NCI-H1694 (cell line): ENCODE results near the gene GRIN3A.
"Not testable (repeated sequence)": the region's sequence is repeated elsewhere in the genome, so short reads cannot be mapped to it uniquely, and the experiment has no call there.

ENCODE experiments used
- DNase-seq: peaks from one replicate; lab custom pipeline; 2025; lab: John Stamatoyannopoulos, UW

Gene GRIN3A

DNA sequence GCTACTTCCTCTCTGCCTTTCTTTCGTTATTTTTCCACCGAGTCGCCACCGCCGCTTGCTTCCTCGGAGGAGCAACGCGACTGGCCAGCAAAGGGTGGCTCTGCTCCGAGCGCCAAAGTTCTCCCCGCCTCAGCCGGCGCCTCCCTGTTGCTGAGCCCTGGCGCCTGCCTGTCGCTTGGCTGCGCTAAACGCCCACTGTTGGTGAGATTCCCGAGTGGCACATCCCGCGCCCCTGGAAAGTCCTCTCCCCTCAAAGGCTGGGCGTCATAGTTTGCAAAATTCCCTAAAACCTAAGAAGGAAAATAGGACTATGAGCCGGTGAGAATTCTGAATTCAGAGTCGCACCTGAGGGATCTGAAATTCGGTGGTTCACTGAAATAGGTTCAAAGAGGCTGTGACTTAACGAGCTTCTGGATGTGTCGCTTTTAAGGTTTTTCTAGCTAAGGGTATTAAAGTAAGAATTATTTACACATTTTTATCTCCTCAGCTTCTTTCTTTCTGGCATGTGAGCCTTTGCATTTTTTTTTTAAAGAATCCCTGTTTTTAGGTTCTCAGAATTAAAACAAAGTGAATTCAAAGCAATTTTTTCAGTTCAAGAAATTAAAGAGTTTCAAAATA, at the start of gene GRIN3A:
GRIN3A (minus strand) TSS at position 82 of the 618 bp plus-strand sequence. CDS start 668 bp downstream, outside the sequence.
- peak; percentile 35 for DNase-seq

DNA sequence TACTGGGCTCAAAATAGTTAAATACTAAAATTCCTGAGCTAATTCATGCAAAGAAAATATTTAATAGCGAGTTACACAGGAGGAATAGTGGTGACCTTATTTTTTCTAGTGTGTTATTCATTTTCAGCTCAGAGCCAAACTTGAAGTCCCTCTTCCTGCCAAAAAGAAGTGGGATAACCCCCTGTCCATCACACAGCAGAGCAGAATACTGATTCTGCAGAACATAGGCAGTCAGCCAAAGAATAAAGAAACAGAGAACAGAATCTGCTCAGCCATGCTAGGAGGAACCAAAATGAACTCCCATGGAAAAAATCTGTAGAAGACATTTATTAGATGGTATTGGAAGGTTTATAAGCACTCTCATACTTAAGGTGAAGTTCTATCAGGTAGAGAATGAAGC, 49.4 kb upstream of the GRIN3A start:
- DNase-seq, result peak; percentile 11

DNA sequence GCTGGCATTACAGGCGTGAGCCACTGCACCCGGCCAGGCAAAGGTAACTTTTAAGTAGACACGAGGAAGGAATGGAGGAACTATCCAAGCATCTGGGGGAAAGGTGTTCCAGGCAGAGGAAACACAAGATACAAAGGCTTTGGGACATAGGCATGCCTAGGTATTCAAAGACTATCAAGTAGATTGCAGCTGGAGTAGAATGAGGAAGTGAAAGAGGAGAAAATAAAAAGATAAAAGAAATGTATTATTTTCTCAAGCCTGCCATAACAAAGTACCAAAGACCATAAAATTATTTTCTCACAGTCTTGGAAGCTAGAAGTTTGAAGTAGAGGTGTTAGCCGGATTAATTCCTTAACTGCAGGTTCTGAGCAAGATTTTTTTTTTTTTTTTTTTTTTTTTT, 39.9 kb upstream of the GRIN3A start:
- DNase-seq, result no peak

DNA sequence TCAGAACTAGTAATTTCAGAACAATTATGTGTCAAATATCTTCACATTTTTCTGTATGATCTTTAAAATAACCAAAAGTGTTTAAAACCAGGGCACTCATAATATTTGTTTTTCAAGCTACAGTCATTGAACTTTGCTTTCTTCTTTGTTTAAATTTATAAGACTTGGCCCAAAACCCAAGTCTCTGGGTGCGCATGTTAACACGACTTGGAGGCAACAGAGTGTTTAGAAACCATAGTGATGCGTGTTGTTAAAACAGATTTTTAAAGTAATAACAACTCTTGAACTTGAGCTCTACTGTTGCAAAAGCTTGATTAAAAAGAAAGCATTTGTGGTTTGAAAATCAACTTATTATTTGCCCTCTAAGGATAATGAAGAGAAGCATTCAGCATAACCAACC, 26.0 kb upstream of the GRIN3A start:
- no peak for DNase-seq

DNA sequence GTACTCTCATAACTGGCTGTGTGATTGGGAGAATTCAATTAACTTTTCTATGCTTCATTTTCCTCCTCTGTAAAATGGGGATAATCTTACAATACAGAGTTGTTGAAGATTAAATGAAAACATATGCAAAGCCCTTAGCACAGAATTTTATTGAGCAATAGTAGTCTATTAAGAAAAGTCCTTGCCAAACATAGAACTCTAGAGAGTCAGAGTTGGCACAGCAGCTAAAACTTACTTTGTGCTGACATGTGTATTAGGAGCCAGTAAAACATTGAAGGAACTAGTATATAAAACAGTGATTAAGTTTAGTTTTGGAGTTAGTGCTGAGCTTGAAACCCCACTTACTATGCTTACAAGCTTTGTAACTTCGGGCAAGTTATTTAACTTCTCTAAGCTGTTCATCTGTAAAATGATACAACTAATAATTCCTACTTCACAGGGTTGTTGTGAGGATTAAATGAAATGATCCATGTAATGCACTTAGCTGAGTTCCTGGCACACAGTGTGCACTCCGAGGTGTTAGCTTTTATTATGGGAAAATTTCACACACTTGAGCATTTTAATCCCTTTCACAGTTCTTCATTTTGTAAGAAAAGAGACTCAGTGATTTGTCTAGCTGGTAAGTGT, 20.0 kb upstream of the GRIN3A start:
- no peak for DNase-seq

DNA sequence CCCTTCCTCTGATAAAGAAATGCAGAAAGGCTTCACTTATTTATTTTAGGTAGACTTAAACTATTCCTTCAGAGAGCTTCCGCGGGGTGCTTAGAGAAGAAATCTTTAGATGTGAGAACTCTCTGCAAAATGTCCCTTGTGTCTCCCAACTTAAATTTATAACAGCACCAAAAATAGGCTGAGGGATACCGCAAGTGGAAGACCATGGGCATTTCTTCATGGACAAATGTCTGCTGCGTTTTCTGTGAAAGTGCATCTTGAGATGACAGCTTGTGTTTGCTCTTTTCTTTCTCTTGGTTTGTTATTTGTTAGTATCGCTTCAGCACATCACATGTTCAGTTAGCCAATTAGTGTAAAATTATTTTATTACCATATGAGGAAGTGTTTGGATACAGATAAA, 15.3 kb upstream of the GRIN3A start:
- DNase-seq, result no peak

DNA sequence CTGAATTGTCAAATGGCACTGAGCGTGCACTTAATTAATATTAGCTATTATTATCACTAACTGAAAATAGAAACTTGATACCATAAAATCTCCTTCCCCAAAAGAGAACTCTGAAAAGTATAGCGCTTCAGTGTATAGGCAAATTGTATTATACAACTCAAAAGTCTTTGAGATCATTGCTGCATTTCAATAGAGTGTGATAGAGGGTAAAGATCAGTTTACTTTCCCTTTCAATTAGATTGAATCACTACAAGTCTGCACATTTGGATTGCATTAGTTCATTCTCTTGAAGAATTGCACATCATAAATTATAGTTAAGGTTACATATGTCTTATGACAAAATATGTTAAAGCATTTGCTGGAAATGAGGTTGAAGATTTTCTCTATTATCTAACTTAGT, 13.4 kb upstream of the GRIN3A start:
- DNase-seq, result no peak

DNA sequence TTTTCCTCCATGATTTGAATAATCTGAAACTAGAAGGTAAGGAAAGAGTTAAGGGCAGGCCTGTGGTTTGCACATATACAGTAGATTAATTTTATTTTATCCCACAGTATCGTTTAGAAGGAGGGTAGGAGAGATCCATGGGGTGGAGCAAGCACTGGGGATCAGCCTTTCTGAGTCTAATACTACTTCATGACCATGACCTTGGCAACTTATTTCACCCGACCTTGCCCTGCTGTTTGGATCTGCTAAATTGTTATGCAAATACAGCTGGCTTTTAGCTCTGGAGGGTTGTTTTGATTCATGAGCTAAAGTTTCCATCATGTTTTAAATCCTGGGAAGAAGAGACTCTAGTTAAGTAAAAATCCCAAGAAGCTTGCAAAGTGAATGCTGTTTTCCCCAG, 864 bp upstream of the GRIN3A start:
- DNase-seq, result no peak

DNA sequence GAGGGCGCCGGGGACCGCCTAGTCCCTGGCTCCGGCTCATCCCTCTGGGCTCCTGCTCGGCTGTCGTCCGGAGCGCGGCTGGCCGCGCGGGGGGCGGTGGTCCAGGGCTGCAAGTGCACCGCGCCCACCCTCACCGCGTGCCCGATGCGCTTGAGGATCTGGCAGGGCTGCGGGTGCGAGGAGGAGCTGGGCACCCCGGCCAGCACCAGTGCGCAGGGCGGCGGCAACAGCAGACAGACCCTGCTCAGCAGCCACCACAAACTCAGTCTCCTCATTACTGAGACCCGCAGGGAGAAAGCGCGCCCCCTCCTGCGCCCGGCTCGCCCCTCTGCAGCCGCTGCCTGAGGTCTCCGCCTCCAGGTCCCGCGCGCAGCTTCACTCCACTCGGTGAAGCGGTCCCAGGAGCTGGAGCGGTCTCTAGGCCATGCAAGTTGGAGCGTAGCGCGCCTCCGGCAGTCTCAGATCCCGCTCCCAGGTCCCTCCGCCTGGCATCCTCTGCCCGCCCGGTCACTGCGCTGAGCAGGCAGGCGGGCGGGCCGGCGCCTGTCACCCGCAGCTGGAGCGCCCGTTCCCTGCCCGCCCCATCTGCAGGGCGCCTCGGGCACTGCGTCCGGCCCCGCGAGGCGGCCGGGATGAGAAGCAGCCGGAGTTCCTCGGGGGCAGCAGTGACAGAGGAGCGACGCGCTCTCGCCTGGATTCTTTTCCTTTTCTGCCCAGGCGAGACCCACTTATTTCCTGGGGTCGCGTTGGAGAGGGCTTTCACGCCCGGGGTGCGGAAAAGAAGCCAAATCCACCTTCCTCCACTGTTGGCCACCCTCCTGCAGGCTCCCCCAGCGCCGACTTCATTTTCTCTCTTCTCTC, 512 bp downstream of the GRIN3A start:
- no peak for DNase-seq

DNA sequence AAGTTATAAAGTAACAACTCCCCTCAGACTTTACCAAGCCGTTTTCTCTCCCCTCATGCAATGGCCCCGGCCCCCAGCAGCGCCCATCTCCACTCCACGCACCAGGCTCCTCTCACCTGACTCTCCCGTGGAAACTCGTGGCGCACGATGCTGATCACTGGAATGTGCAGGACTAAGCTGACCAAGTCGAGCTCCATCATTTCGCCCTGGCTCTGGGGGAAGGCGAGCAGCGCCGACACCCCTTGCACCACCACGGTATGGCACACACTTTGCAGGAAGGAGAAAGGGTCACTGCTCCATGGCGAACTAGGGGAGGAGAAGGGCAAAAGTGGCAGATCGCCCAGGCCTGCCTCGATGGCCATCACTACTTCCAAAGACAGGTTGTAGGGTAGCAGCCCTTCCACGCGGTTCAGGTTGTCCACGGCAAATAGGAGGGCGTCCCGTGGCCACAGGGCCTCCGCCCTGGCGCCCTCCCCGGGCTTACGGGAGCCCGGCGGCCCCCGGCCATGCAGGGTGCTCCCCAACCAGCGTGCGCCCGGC, 1.2 kb downstream of the GRIN3A start:
- no peak for DNase-seq

DNA sequence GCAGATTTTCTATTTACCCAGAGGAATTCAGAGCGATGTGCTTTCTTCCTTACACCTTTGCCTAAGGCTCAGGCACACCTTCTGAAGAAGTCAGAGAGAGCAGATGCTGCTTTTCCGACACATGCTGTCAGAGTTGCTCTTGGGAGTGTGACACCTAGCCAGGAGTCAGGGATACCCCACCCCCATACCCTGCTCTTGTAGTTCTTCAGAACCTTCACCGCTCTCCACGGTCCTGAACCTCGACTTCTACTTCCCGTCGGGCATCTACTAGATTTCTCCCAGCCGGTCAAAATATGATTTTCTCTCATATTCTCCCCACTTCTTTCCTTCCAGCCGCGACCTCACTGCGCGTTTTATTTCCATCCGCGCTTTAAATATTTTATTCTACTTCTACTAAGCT, 1.7 kb downstream of the GRIN3A start:
- DNase-seq, result no peak

DNA sequence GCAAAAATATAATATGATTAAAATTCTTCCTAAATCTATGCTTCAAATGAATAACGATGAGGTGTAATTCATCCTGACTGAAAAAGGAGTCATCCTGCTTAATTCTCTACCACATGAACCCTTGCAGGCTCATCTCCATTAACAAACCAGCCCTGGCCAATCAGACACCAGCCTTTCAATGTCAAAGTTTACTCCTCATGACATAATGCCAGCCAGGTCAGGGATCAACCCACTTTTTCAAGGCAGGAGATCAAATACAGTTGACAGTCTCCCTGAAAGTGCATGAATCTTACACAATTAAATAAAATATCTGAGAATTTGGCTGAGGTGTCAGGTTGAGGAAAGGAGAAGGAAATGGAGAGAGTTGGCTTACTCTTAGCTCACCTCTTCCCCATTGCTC, 7.0 kb downstream of the GRIN3A start:
- DNase-seq, result no peak

DNA sequence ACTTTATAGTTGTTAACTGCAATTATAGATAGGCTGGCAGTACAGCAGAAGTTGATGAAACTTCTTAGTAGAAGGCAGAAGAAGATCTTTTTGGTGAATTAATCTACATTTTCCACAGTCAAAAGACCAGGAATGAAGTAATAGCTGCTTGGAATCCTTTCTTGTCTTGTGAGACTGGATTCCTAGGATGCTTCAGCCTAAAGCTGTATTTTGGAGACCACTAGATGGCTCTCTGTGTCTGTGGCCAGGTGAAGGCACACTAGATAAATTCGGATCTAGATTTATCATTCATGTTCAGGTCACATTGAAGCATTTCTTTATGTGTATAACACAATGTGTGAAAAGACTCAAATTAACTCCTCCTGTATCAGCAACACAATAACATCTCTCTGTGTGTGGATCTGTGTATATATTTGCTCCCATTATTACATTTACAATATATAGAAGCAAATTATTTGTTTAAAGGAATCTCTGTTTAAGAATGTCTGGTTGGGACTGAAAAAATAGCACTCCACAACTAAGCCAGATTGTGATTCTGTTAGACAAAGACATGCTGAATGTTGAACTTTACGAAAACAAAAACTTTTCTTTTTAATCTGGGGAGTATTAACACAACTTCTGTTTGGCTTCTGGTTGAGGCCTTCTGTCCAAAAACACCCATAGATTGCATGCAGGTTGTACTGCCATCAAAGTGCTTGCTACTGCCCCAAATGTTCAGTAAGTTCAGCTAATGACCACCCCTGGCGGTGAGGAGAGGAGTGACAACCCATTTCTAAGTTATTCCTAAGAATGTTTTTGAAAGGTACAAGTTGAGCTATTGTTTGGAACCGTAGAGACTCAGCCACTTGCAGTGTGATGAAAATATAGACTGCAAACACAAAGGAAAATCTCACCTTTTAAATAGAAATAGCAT, 10.6 kb downstream of the GRIN3A start:
- no peak for DNase-seq

DNA sequence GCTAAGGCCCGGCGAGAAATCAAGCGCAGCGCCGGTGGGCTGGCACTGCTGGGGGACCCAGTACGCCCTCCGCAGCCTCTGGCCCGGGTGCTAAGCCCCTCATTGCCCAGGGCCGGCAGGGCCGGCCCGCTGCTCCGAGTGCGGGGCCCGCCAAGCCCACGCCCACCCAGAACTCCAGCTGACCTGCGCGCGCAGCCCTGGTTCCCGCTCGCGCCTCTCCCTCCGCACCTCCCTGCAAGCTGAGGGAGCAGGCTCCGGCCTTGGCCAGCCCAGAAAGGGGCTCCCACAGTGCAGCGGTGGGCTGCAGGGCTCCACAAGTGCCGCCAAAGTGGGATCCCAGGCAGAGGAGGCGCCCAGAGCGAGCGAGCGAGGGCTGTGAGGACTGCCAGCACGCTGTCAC, 14.2 kb downstream of the GRIN3A start:
- DNase-seq, result not testable (repeated sequence)

DNA sequence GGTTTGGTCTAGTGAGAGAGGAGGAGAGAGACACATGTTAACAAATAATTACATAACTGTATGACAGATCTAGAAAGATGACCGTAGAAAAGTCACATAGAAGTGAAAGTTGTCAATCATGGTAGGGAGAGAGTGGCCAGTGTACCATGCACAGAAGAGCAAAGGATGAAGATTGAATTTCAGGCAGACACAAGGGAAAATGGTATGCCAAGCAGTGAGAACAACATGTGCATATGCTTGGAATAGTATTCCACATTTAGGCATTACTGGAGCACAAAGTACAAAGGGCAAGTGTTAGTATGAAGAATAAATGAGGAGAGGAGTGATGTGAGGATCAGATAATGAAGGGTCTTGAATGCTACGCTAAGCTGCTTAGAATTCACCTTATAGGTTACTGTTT, 20.3 kb downstream of the GRIN3A start:
- no peak for DNase-seq

DNA sequence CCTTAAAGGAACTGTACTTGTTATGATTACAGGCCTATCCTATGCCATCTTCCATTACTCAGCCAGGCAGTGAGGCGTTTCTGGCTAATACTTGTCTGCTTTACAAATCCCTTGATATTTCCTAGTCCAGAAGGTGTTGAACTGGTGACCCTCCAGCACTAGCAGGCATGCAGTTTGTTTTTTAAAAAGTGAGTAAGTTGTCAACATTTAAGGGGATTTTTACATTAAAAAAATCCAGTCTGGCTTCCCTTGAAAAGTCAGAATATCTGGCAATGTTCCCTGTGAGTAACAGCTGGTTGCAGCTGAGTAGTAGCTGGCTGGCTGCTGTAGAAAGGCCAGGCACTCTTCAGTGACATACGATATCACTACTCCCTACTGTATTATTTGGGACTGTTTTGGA, 21.8 kb downstream of the GRIN3A start:
- peak; percentile 81 for DNase-seq

DNA sequence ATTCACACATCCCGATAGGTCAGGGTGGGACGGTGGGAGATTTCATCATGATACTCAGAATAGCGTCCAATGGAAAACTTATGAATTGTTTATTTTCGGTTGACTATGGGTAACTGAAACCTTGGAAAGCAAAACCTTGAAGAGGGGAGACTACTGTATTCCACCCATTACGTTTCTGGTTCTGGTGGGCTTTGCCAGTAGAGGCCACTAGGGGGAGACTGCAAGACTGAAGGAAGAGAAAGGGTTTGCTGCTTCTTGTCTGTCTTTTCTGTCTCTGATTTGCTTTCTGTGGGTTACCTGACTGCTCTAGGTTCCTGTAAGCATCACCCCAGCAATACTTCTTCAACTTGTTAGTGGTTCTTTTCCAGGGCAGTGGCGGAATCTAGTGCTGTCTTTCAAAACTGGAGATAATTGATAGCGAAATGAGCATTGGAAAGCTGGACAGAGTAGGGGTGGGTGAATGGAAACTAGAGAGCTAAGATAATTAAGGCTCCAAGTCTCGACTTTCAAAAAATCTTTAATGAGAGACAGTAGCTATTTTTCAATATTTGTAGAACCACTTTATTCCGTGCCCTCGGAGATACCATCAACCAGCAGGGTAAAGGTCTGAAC, 27.0 kb downstream of the GRIN3A start:
- no peak for DNase-seq

DNA sequence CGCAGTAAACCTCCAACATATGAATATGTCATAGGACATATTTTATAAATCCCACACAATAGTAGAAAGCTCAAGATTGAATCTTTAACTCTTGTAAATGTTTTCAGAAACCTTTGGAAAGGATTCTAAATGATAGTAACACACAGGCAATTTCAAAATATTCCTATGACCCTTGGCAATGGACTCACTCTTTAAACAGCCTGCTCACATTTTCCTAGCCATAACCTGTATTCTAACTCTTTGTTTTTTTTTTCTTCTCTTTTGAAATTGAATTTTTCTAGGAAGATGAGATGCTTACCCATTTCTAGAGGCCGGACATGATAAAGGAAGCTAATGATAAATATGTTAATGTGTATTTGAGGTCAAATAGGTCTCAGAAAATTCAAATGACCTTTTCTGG, 29.6 kb downstream of the GRIN3A start:
- no peak for DNase-seq

DNA sequence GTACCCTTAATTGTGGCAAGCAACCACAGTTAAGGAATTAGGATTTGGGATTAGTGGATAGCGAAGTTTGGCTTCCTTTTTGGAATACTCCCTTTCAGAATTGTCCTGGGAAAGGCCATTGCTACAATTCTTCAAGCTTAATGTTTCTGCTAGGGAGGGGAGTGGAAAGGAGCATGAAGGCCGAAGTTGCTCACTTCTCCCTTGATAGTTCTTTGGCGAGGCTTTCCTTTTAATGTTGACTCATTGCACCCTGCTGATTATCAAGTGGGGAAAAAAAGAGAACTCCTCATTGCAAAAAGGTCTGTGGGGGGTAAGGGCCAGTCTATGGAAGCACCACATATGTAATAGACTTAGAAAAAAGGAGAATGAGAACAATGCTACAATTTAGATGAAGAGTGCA, 30.7 kb downstream of the GRIN3A start:
- DNase-seq, result no peak

DNA sequence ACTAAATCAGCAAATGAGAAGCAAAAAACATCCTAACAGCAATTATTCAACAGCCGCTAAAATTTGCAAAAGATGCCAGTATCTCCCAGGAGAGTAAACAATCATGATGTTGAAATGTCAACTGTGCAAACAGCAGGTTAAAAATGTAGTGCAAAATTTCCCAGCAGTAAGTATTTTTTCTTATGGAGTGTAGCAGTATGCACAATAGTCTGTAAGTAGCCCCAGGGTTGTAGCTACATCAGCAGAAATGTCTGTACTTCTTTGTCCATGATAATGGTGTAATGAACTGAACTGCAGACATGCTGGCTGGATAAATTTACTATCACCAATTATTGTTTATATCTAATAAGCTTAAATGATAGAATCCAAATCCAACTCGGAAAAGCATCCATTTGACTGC, 31.4 kb downstream of the GRIN3A start:
- no peak for DNase-seq

DNA sequence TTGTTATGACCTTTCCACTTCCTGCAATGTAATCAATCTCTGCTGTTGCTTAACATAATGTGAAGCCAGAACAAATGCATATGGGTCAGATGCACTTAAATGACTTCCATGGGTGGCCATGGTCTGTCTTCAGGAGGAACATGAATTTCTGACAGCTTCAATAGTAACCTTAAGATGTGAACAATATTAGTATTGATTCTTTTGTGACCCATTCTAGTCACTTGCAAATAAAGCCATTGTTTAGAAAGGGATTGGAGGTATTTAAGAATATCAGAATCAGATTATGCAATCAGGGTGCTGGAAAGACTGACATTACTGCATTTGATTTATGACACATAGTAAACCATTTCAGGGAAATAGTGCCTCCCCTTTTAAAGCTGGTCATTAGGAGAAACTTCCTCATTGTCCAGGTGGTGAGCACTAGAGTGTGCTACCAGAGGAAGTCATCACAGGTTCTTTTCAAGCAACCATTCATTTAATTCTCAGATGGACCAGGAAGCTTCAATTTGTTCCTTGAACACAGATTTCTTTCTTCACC, 32.1 kb downstream of the GRIN3A start:
- DNase-seq, result no peak
